Breast epithelium (tissue), 4 donors: ENCODE measurements around the gene DSCAML1. TPM values are rescaled to one million over a fixed set of nuclear protein-coding genes. Genes with fewer than 3 reads are reported as not detected.

Experiments used
- DNase-seq, 2 donors: peaks; one replicate each; pipeline ENCODE4 v3.0.0-alpha.2; 2019; ENCODE audit warnings: low spot score in 2 of 2
- H3K27ac ChIP-seq, 2 donors: fragments of 200-600 bp; sonication (generic) in 1 of 2; one replicate each; pipeline ENCODE4 v1.5.1; 2016 to 2019; ENCODE audit warnings: mild to moderate bottlenecking in 1 of 2
- H3K27me3 ChIP-seq, 2 donors: fragments of 200-600 bp; sonication (generic) in 1 of 2; one replicate each; pipeline versions ENCODE4 v1.5.1 to v1.6.0; 2017 to 2019; ENCODE audit warnings: control low read depth in 1 of 2, mild to moderate bottlenecking in 1 of 2
- H3K36me3 ChIP-seq: fragments of 200-600 bp; one replicate; pipeline ENCODE4 v1.5.1; 2019
- H3K4me1 ChIP-seq, 2 donors: fragments of 200-600 bp; sonication (generic); one replicate each; pipeline ENCODE4 v1.5.1; 2016 to 2019; ENCODE audit warnings: control low read depth in 1 of 2
- H3K4me3 ChIP-seq, 3 donors: fragments of 200-600 bp; sonication (generic); 1 replicate in 2 of 3; 2 replicates in 1 of 3; pipeline ENCODE4 v1.5.1; 2016 to 2019; ENCODE audit warnings: mild to moderate bottlenecking in 3 of 3, moderate library complexity in 2 of 3
- H3K9me3 ChIP-seq, 2 donors: fragments of 200-600 bp; sonication (generic) in 1 of 2; one replicate each; pipeline ENCODE4 v1.5.1; 2016 to 2019; ENCODE audit warnings: control low read depth in 1 of 2
- CTCF ChIP-seq, 3 donors: fragments of 450-650 bp; IDR thresholded peaks; one replicate each; pipeline ENCODE4 v1.5.1; 2016 to 2017; ENCODE audit warnings: antibody characterized with exemption in 3 of 3, mild to moderate bottlenecking in 3 of 3, moderate library complexity in 3 of 3
- POLR2A ChIP-seq: fragments of 450-650 bp; IDR thresholded peaks from one replicate; pipeline ENCODE4 v1.6.1; 2016; ENCODE audit warnings: antibody characterized with exemption, mild to moderate bottlenecking, moderate library complexity
- POLR2AphosphoS5 ChIP-seq, 3 donors: sonication (generic); formaldehyde crosslinking; IDR thresholded peaks; one replicate each; pipeline ENCODE4 v1.6.1; 2017; ENCODE audit warnings: antibody characterized with exemption in 3 of 3
- intact Hi-C: fragments of 100-400 bp; cut with DNase I; formaldehyde crosslinking; loops from one replicate; pipeline ENCODE4 v1.15.1; 2023; ENCODE audit warnings: low total_unique reads
- total RNA-seq, 3 donors: library from RNA; depleted of rRNA; stranded (reverse); fragments of >200 nt; gene quantifications; one replicate each; pipeline ENCODE4 v1.1.0, GENCODE V29; 2016

The DSCAML1 gene
- total RNA-seq, 3 donors from 2014 or later: 0.33 to 1.8 (median 0.64) TPM

GRCh38 chr11:117582433-117582832 is 214.6 kb downstream of the DSCAML1 start:
- Histone ChIP-seq H3K36me3 (no peaks in the 10 kb centered on the region), H3K4me1 (no peaks in the 10 kb centered on the region), H3K9me3 (no peaks in the 10 kb centered on the region), H3K27ac (no peak overlapping the region), H3K27me3 (no peaks in the 10 kb centered on the region), H3K4me3 (no peak overlapping the region)
- no peak for DNase-seq
- no peak for TF ChIP-seq CTCF (IDR thresholded peaks at IDR 0.05)
- no peak for TF ChIP-seq POLR2AphosphoS5 (IDR thresholded peaks at IDR 0.05)
- TF ChIP-seq POLR2A: no peak
- intact Hi-C loops: no loop called here

GRCh38 chr11:117580866-117581265 is 216.2 kb downstream of the DSCAML1 start:
- Histone ChIP-seq H3K4me1 (no peaks in the 10 kb centered on the region), H3K27me3 (no peaks in the 10 kb centered on the region), H3K36me3 (no peaks in the 10 kb centered on the region), H3K4me3 (no peak overlapping the region), H3K27ac (no peak overlapping the region), H3K9me3 (no peaks in the 10 kb centered on the region)
- intact Hi-C loops: no loop called here
- TF ChIP-seq POLR2AphosphoS5 (IDR thresholded peaks at IDR 0.05) (no peak), CTCF (IDR thresholded peaks at IDR 0.05) (no peak), POLR2A (no peak)
- peak in 1 of 2 donors; percentile 14 for DNase-seq

- no peak overlapping the region for H3K27ac ChIP-seq
- TF ChIP-seq CTCF (IDR thresholded peaks at IDR 0.05): no peak
- TF ChIP-seq POLR2AphosphoS5 (IDR thresholded peaks at IDR 0.05): no peak
- TF ChIP-seq POLR2A: no peak
- no peaks in the 10 kb centered on the region for H3K9me3 ChIP-seq
- H3K4me3 ChIP-seq: no peak overlapping the region
- peak in 1 of 2 donors; percentile 0 for DNase-seq
- no peaks in the 10 kb centered on the region for H3K4me1 ChIP-seq
- no peaks in the 10 kb centered on the region for H3K36me3 ChIP-seq
- intact Hi-C loops: no loop called here
- no peaks in the 10 kb centered on the region for H3K27me3 ChIP-seq
Measured at GRCh38 chr11:117579161-117579560, 217.9 kb downstream of the DSCAML1 start.

- intact Hi-C loops: no loop called here
- no peak for DNase-seq
- H3K9me3 ChIP-seq: no peaks in the 10 kb centered on the region
- H3K27ac ChIP-seq: no peak overlapping the region
- H3K36me3 ChIP-seq: no peaks in the 10 kb centered on the region
- H3K4me1 ChIP-seq: no peaks in the 10 kb centered on the region
- TF ChIP-seq POLR2A (no peak), CTCF (IDR thresholded peaks at IDR 0.05) (no peak), POLR2AphosphoS5 (IDR thresholded peaks at IDR 0.05) (no peak)
- H3K4me3 ChIP-seq: no peak overlapping the region
- H3K27me3 ChIP-seq: no peaks in the 10 kb centered on the region
Measured at GRCh38 chr11:117575856-117576255, 221.2 kb downstream of the DSCAML1 start.

- no peak overlapping the region for H3K4me3 ChIP-seq
- H3K4me1 ChIP-seq: no peaks in the 10 kb centered on the region
- intact Hi-C loops: no loop called here
- H3K9me3 ChIP-seq: no peaks in the 10 kb centered on the region
- H3K36me3 ChIP-seq: no peaks in the 10 kb centered on the region
- DNase-seq: no peak
- H3K27ac ChIP-seq: no peak overlapping the region
- no peaks in the 10 kb centered on the region for H3K27me3 ChIP-seq
- TF ChIP-seq POLR2A (no peak), POLR2AphosphoS5 (IDR thresholded peaks at IDR 0.05) (no peak), CTCF (IDR thresholded peaks at IDR 0.05) (no peak)
Measured at GRCh38 chr11:117574551-117574950, 222.5 kb downstream of the DSCAML1 start.
